Fibroblast of lung (primary cell): ENCODE measurements around the gene ULBP2. TPM values are rescaled to one million over a fixed set of nuclear protein-coding genes. Genes with fewer than 3 reads are reported as not detected.
A peak's percentile ranks its signal among the peaks of the same experiment; 100 is the strongest.
"Not testable (repeated sequence)": the region's sequence is repeated elsewhere in the genome, so short reads cannot be mapped to it uniquely, and the experiment has no call there.

Source experiments
- DNase-seq, 2 donors: peaks; one replicate each; pipeline versions ENCODE4 v3.0.0 to v3.0.0-alpha.2; 2010; ENCODE audit warnings: low read depth in 2 of 2
- H2AFZ ChIP-seq: 2 replicates; pipeline ENCODE4 v1.5.1; 2012; ENCODE audit warnings: low read length, control low read depth, inconsistent platforms
- H3K27ac ChIP-seq: 2 replicates; pipeline ENCODE4 v1.5.1; 2011; ENCODE audit warnings: low read length, control low read depth; ENCODE audit not compliant: insufficient read depth
- H3K27me3 ChIP-seq: 2 replicates; pipeline ENCODE4 v1.5.1; 2011; ENCODE audit warnings: mild to moderate bottlenecking, low read length; ENCODE audit not compliant: control insufficient read depth, insufficient read depth
- H3K36me3 ChIP-seq: 2 replicates; pipeline ENCODE4 v1.5.1; 2011; ENCODE audit warnings: low read length; ENCODE audit not compliant: control insufficient read depth, insufficient read depth
- H3K4me1 ChIP-seq: 2 replicates; pipeline ENCODE4 v1.5.1; 2011; ENCODE audit warnings: low read length; ENCODE audit not compliant: control insufficient read depth, insufficient read depth; ENCODE audit errors: extremely low read depth
- H3K4me2 ChIP-seq: 2 replicates; pipeline ENCODE4 v1.5.1; 2011; ENCODE audit warnings: low read length, control low read depth; ENCODE audit not compliant: insufficient read depth; ENCODE audit errors: extremely low read depth
- H3K4me3 ChIP-seq, 4 experiments: fragments of 200-600 bp in 1 of 4; sonication (generic) in 1 of 4; replicated peaks in 1 of 4; 2 replicates each; pipeline ENCODE4 v1.5.1; 2011 to 2016; ENCODE audit warnings: low read length in 4 of 4, low read depth in 3 of 4, mild to moderate bottlenecking in 3 of 4, control low read depth in 2 of 4, inconsistent platforms in 1 of 4, mixed read lengths in 1 of 4; ENCODE audit not compliant: insufficient read depth in 1 of 4; ENCODE audit errors: control extremely low read depth in 1 of 4
- H3K79me2 ChIP-seq: 2 replicates; pipeline ENCODE4 v1.5.1; 2012; ENCODE audit warnings: mild to moderate bottlenecking, low read length, inconsistent platforms; ENCODE audit not compliant: control insufficient read depth, insufficient read depth
- H3K9ac ChIP-seq: 2 replicates; pipeline ENCODE4 v1.5.1; 2011; ENCODE audit warnings: mild to moderate bottlenecking, low read length, control low read depth; ENCODE audit not compliant: insufficient read depth
- H3K9me3 ChIP-seq: 2 replicates; pipeline ENCODE4 v1.5.1; 2012; ENCODE audit warnings: low read depth, low read length; ENCODE audit not compliant: control insufficient read depth, insufficient read depth
- H4K20me1 ChIP-seq: 2 replicates; pipeline ENCODE4 v1.5.1; 2011; ENCODE audit warnings: low read length; ENCODE audit not compliant: control insufficient read depth, insufficient read depth; ENCODE audit errors: extremely low read depth
- EZH2 ChIP-seq: IDR thresholded peaks from 2 replicates; pipeline ENCODE4 v1.5.1; 2012; ENCODE audit warnings: low read length, control low read depth, mild to moderate bottlenecking; ENCODE audit errors: missing control alignments
- polyA plus RNA-seq, 2 donors: library from polyadenylated mRNA; depleted of rRNA in 1 of 2; stranded (reverse) in 1 of 2; unstranded in 1 of 2; fragments of >200 nt; gene quantifications; 2 replicates each; pipeline ENCODE4 v1.2.1, GENCODE V29; 2011 to 2012; ENCODE audit warnings: missing spikeins in 1 of 2
- total RNA-seq: library from RNA; depleted of rRNA; stranded (reverse); fragments of >200 nt; gene quantifications from 2 replicates; pipeline ENCODE4 v1.2.1, GENCODE V29; 2014
- TF ChIP-seq, protein P1 (sequence below), 2 donors: IDR thresholded peaks in 1 of 2; conservative IDR thresholded peaks in 1 of 2; 1 replicate in 1 of 2; 2 replicates in 1 of 2; pipeline ENCODE4 v1.5.1; 2011 to 2012; ENCODE audit warnings: low read length in 2 of 2, control low read depth in 1 of 2, inconsistent platforms in 1 of 2, low read depth in 1 of 2, mild to moderate bottlenecking in 1 of 2

The ULBP2 gene
- total and polyA plus RNA-seq, 2 donors (not counting 1 experiment from before 2014, with no cell fraction given) = 1.8 to 6.9 TPM

DNA sequence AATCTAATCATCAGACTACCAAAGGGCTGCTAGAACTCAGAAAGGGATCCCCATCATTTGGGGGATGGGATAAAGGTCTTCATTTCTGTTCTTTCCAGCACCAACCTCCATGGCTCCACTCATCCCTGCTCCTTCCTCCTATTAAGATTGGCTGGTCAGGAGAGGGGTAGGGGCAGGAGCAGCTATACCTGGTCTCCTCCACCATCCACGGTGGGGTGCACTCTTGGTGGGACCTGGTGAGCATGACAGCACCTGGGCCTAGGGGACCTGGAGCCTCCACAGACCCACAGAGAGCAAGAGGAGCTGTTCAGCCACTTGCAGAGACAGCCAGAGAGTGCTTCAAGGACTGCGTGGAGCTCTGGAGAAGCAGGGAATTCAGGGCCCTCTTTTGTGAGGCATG is 6.1 kb upstream of the ULBP2 start:
- Histone ChIP-seq H3K4me2 (no peak overlapping the region), H3K79me2 (no peaks in the 10 kb centered on the region), H3K36me3 (no peaks in the 10 kb centered on the region), H3K9me3 (no peaks in the 10 kb centered on the region), H4K20me1 (no peaks in the 10 kb centered on the region), H3K4me1 (peaks cover 7% of the 10 kb centered on the region), H3K27ac (no peak overlapping the region), H2AFZ (no peak overlapping the region), H3K9ac (no peak overlapping the region), H3K27me3 (peaks cover 34% of the 10 kb centered on the region), H3K4me3 (no peak overlapping the region)
- TF ChIP-seq, protein P1, sequence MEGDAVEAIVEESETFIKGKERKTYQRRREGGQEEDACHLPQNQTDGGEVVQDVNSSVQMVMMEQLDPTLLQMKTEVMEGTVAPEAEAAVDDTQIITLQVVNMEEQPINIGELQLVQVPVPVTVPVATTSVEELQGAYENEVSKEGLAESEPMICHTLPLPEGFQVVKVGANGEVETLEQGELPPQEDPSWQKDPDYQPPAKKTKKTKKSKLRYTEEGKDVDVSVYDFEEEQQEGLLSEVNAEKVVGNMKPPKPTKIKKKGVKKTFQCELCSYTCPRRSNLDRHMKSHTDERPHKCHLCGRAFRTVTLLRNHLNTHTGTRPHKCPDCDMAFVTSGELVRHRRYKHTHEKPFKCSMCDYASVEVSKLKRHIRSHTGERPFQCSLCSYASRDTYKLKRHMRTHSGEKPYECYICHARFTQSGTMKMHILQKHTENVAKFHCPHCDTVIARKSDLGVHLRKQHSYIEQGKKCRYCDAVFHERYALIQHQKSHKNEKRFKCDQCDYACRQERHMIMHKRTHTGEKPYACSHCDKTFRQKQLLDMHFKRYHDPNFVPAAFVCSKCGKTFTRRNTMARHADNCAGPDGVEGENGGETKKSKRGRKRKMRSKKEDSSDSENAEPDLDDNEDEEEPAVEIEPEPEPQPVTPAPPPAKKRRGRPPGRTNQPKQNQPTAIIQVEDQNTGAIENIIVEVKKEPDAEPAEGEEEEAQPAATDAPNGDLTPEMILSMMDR (conservative IDR thresholded peaks at IDR 0.05 in 1 of 2, IDR thresholded peaks at IDR 0.05 in 1 of 2; ENCODE audit: low read depth in 1 of 2, low read length in 2 of 2) = no peak
- no peak for TF ChIP-seq EZH2
- no peak for DNase-seq

DNA sequence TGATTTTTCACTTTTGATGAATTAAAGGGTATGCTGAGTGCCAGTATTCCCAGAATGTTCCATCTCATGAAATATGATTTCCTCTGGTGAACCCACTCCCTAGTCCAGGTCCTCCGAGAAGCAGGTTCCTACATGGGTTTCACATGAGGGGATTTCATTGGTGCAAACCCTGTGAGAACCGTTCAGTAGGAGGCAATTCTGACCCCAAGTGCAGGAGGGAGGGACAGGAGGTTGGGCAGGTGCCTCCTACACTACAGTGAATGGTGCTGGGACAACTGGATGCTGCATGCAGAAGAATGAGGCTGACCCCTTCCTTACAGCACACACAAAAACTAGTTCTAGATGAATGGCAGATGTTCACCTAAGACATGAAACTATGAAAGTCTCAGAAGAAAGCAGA is 5.1 kb upstream of the ULBP2 start:
- Histone ChIP-seq H4K20me1 (no peaks in the 10 kb centered on the region), H3K4me1 (peaks cover 7% of the 10 kb centered on the region), H3K4me2 (no peak overlapping the region), H3K36me3 (no peaks in the 10 kb centered on the region), H3K9me3 (no peaks in the 10 kb centered on the region), H3K27me3 (peaks cover 31% of the 10 kb centered on the region), H3K79me2 (no peaks in the 10 kb centered on the region), H3K27ac (no peak overlapping the region), H3K4me3 (no peak overlapping the region), H2AFZ (no peak overlapping the region), H3K9ac (no peak overlapping the region)
- no peak for DNase-seq
- no peak for TF ChIP-seq EZH2
- TF ChIP-seq, protein P1 (conservative IDR thresholded peaks at IDR 0.05 in 1 of 2, IDR thresholded peaks at IDR 0.05 in 1 of 2; ENCODE audit: low read depth in 1 of 2, low read length in 2 of 2) = no peak

DNA sequence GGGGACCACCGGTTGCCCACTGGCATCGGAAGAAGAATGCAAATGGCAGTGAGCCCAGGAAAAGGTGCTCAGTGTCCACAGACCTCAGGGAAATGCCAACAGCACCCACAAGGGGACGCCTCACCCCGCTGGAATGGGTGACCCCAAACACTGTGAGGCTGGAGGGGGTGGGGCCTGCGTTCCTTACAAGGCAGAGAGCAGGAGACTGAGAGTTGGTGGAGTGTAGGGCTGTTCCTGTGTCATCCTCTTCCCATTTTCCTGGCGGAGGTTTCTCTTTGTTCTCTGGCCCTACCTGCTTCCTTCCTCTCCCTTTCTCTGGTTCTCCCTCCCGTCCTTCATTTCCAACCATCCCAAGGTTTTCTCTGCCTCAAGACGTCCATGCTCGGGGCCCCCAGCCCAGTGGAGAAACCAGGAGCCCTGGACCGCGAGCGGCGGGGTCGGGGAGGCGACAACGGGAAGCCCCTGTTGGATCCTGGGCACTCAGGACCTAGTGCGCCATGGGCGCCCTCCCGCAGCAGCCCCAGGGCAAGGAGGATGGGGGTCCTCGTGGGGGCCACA is 3.7 kb upstream of the ULBP2 start:
- not testable (repeated sequence) for DNase-seq, H3K36me3 ChIP-seq, H3K27ac ChIP-seq, H3K4me1 ChIP-seq, H3K9me3 ChIP-seq, H3K79me2 ChIP-seq, H4K20me1 ChIP-seq
- H3K4me3 ChIP-seq = peak overlapping the region; percentile 49 to 61 (median 57)
- peaks cover 31% of the 10 kb centered on the region for H3K27me3 ChIP-seq
- peak overlapping the region; percentile 90 for H3K4me2 ChIP-seq
- peak overlapping the region; percentile 47 for H3K9ac ChIP-seq
- H2AFZ ChIP-seq = peak overlapping the region; percentile 80
